Activated naive CD8-positive, alpha-beta T cell treated with anti-CD3 and anti-CD28 coated beads for 36 hours (primary cell): ENCODE data around the gene KLHL41. TPM values are rescaled to one million over a fixed set of nuclear protein-coding genes. Genes with fewer than 3 reads are reported as not detected.
"Not testable (repeated sequence)": the region's sequence is repeated elsewhere in the genome, so short reads cannot be mapped to it uniquely, and the experiment has no call there.

ENCODE experiments used
- DNase-seq: peaks from one replicate; pipeline ENCODE4 v3.0.0; 2021
- H3K27ac Mint-ChIP-seq: one replicate; pipeline ENCODE4 v1.8.0; 2022; ENCODE audit warnings: mild to moderate bottlenecking, moderate library complexity, mixed read lengths
- H3K27me3 Mint-ChIP-seq: one replicate; pipeline ENCODE4 v1.8.0; 2022; ENCODE audit warnings: mild to moderate bottlenecking, mixed read lengths
- H3K36me3 Mint-ChIP-seq: one replicate; pipeline ENCODE4 v1.8.0; 2021; ENCODE audit warnings: mild to moderate bottlenecking, mixed read lengths
- H3K4me1 Mint-ChIP-seq: one replicate; pipeline ENCODE4 v1.8.0; 2021; ENCODE audit warnings: mixed read lengths
- H3K4me3 Mint-ChIP-seq: one replicate; pipeline ENCODE4 v1.8.0; 2022; ENCODE audit warnings: mild to moderate bottlenecking, moderate library complexity, mixed read lengths
- H3K9me3 Mint-ChIP-seq: one replicate; pipeline ENCODE4 v1.8.0; 2022; ENCODE audit warnings: mixed read lengths
- total RNA-seq, 2 experiments: library from RNA; stranded (reverse); gene quantifications; one replicate each; pipeline ENCODE4 v1.2.3, GENCODE V29; 2021

Gene KLHL41
- total RNA-seq, 2 experiments from 2014 or later, result 0.14 to 0.20 TPM

DNA sequence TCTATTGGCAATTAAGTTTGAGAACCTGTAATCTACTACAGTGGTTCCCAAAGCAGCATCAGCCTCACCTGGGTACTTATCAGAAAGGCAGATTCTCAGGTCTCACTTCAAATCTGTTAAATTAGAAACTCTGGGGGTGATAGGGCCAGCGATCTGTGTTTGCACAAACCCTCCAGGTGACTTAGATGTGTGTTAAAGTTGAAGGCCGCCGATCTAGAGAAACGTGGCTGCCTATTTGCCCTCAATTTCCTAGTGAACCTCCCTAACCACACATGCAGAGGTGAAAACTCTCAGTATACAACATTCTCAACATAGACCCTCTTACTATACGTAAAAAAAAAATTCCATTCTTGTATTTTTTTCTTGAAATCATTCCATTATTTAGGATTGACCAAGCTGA, 14.2 kb downstream of the KLHL41 start:
- no peaks in the 10 kb centered on the region for H3K9me3 Mint-ChIP-seq
- no peak overlapping the region for H3K4me3 Mint-ChIP-seq
- no peaks in the 10 kb centered on the region for H3K4me1 Mint-ChIP-seq
- no peak for DNase-seq
- H3K27ac Mint-ChIP-seq, result no peak overlapping the region
- no peaks in the 10 kb centered on the region for H3K36me3 Mint-ChIP-seq
- H3K27me3 Mint-ChIP-seq, result no peaks in the 10 kb centered on the region

DNA sequence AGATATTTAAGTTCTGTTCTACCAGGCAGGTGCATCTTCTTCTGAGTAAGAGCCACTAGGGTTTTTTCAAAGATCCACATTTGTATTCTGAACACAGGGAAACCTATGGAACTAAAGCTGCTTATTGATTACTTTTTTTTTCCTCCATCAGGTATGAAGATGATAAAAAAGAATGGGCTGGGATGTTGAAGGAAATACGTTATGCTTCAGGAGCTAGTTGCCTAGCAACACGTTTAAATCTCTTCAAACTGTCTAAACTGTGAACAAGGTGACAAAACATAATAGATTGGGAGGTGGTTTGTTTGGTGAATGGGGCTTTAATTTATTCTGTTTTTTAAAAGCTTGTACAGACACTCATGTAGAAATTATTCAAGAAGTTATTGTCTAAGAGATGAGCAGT, 15.9 kb downstream of the KLHL41 start:
- Mint-ChIP-seq H3K9me3 (no peaks in the 10 kb centered on the region), H3K4me3 (no peak overlapping the region), H3K27ac (no peak overlapping the region), H3K4me1 (no peaks in the 10 kb centered on the region), H3K36me3 (peaks cover 9% of the 10 kb centered on the region), H3K27me3 (no peaks in the 10 kb centered on the region)
- DNase-seq, result no peak

DNA sequence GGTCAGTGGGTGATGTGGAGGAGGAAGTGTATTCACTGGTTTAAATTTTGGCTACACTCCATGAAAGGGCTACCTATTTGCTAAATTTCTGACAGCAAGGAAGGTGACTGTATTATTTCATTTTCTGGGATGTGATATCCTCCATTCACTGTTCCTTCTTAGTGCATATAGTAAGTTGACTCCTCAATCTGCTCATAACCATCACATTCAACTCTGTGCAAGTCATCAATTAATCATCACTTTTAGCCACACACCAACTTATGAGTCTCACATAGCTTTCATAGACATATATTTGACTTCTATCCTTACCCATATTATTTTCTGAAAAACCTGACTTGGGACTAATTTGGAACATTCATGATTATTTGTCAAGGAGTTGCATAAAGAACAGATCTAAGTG, 16.9 kb downstream of the KLHL41 start:
- DNase-seq, result no peak
- H3K36me3 Mint-ChIP-seq, result peaks cover 9% of the 10 kb centered on the region
- no peaks in the 10 kb centered on the region for H3K9me3 Mint-ChIP-seq
- H3K4me1 Mint-ChIP-seq, result no peaks in the 10 kb centered on the region
- no peak overlapping the region for H3K4me3 Mint-ChIP-seq
- H3K27ac Mint-ChIP-seq, result no peak overlapping the region
- no peaks in the 10 kb centered on the region for H3K27me3 Mint-ChIP-seq

DNA sequence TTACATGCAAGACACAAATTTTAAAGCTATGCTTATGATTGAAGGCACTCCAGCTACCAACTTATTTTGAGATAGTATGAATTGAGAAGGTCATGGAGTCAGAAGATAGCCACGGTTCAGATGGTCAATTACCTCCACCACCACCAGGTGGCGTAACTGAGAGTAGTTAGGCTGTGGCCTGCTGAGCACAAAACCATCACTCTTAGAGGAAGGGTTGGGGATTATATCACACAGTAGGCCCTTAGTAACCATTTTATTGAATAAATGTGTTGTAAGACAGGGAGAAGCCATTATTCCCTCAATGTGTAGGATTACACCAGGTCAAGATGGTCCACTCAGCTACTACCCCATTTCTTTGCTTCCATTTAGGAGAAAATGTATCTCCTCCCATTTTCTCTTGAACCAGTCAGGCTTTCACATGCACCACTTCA, 18.8 kb downstream of the KLHL41 start:
- Mint-ChIP-seq H3K4me1 (no peaks in the 10 kb centered on the region), H3K27me3 (no peaks in the 10 kb centered on the region), H3K36me3 (peaks cover 11% of the 10 kb centered on the region), H3K9me3 (no peaks in the 10 kb centered on the region), H3K4me3 (no peak overlapping the region), H3K27ac (no peak overlapping the region)
- peak; percentile 66 for DNase-seq

DNA sequence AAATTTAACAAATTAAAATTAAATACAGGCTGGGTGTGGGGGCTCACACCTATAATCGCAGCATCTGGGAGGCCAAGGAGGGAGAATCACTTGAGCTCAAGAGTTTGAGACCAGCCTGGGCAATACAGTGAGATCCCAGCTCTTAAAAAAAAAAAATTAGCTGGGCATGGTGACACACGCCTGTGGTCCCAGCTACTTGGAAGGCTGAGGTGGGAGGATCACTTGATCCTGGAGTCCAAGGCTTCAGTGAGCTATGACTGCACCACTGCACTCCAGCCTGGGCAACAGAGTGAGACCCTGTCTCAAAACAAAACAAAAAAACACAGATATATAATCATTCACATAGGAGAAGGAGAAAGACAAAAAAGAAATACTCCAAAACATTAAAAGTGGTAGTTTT, 30.0 kb downstream of the KLHL41 start:
- not testable (repeated sequence) for H3K27me3 Mint-ChIP-seq, H3K4me1 Mint-ChIP-seq, DNase-seq, H3K9me3 Mint-ChIP-seq, H3K27ac Mint-ChIP-seq, H3K4me3 Mint-ChIP-seq
- peaks cover 15% of the 10 kb centered on the region for H3K36me3 Mint-ChIP-seq

DNA sequence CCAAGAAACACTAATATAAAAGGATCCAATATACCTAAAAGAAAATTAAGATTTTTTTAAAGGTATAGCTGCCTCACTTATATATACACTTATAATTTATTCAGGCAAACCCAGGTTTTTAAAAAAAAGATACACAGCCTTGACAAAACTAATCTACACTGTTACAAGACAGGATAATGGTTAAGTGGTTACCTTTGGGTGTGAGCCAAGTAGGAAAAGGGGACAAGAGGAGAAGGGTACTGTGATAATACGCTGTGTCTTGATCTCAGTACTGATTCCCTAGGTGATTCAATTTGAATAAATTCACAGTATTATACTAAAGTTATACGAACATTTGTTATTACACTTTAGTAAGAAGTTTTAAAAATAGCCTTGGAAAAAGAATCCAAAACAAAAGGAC, 30.6 kb downstream of the KLHL41 start:
- Mint-ChIP-seq H3K27me3 (no peaks in the 10 kb centered on the region), H3K4me1 (no peaks in the 10 kb centered on the region), H3K4me3 (no peak overlapping the region), H3K9me3 (no peaks in the 10 kb centered on the region), H3K36me3 (peaks cover 15% of the 10 kb centered on the region), H3K27ac (no peak overlapping the region)
- DNase-seq, result no peak

DNA sequence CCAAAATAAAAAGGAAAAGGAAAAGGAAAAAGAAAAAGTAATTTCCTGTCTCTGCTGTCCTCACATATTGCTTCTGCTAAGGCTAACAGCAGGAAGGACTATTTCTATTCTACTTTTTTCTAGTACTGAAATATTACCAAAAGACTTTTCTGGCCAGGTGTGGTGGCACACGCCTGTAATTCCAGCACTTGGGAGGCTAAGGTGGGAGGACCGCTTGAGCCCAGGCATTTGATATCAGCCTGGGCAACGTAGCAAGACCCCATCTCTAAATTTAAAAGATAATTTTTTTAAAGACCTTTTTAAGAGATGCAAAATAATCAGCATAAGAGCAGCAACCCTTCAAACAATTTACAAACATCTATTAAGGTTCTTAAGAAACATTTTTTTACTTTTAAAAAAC, 32.9 kb downstream of the KLHL41 start:
- Mint-ChIP-seq H3K9me3 (no peaks in the 10 kb centered on the region), H3K27me3 (no peaks in the 10 kb centered on the region), H3K36me3 (peaks cover 16% of the 10 kb centered on the region), H3K4me3 (no peak overlapping the region), H3K4me1 (peaks cover 12% of the 10 kb centered on the region), H3K27ac (no peak overlapping the region)
- no peak for DNase-seq

DNA sequence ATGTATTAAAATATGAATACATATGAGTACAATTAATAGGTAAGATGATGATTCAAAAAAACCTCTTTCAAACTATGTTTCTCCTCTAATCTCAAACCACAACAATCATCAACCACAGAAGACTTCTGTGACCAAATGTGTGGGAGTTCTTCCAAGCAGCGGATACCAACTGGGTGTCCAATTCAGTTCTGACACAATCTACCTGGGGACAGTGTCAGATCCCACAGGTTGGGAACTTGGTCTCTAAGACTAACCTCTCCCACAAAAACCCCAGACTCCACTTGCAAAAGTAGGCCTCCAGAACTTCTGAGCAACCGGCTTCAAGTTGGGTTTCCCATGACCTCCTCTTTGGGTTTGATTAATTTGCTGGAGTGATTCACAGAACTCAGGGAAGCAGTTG, 37.3 kb downstream of the KLHL41 start:
- peaks cover 12% of the 10 kb centered on the region for H3K4me1 Mint-ChIP-seq
- no peak overlapping the region for H3K27ac Mint-ChIP-seq
- peaks cover 15% of the 10 kb centered on the region for H3K36me3 Mint-ChIP-seq
- no peaks in the 10 kb centered on the region for H3K27me3 Mint-ChIP-seq
- no peaks in the 10 kb centered on the region for H3K9me3 Mint-ChIP-seq
- no peak overlapping the region for H3K4me3 Mint-ChIP-seq
- DNase-seq, result peak; percentile 6

DNA sequence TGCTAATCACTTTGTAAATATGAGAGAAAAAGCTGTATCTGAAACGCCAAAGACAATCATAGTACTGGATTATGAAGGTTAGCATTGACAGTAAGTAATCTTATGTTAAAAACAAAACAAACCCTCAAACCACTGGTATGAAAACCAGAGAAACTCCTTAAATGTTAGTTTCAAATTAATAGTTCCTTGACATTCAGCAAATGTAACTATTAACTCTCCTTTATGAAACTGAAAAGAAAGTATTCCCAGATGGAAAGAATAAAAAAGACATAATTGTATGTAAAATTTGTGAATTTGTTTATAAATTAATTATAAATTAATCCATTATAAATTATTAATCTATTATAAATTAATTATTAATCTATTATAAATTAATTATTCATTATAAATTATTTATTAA, 51.9 kb downstream of the KLHL41 start:
- H3K4me1 Mint-ChIP-seq, result no peaks in the 10 kb centered on the region
- peak overlapping the region; percentile 51 for H3K27ac Mint-ChIP-seq
- peaks cover 26% of the 10 kb centered on the region for H3K36me3 Mint-ChIP-seq
- H3K27me3 Mint-ChIP-seq, result no peaks in the 10 kb centered on the region
- no peak for DNase-seq
- H3K9me3 Mint-ChIP-seq, result no peaks in the 10 kb centered on the region
- no peak overlapping the region for H3K4me3 Mint-ChIP-seq

DNA sequence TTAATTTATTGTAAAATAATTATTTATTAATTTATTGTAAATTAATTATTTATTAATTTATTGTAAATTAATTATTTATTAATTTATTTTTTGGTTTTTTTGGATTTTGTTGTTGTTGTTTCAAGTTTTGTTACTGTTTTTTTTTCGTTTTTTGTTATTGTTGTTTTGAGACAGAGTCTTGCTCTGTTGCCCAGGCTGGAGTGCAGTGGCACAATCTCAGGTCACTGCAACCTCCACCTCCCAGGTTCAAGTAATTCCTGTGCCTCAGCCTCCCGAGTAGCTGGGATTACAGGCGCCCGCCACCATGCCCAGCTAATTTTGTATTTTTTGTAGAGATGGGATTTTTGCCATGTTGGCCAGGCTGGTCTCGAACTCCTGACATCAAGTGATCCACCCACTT, 52.6 kb downstream of the KLHL41 start:
- peaks cover 26% of the 10 kb centered on the region for H3K36me3 Mint-ChIP-seq
- H3K9me3 Mint-ChIP-seq, H3K4me3 Mint-ChIP-seq, H3K27me3 Mint-ChIP-seq, H3K27ac Mint-ChIP-seq, H3K4me1 Mint-ChIP-seq, DNase-seq: not testable (repeated sequence)

DNA sequence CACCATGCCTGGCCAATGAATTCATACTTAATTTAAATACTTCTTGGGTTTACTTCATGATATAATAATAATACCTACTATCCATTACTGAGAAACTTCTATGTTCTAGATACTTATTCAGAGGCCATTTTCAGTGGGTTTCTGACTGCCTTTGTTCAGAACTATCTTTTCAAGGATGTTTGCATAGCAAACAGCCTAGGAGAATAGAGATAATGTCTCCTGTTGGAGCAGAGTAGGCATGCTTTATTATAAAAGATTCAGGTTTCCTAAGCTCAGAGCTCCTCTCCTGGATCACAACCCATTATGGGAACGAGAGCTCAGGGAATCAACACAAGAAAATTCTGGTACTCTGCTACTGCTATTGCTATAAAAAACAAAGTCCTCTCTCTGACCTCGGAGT, 53.0 kb downstream of the KLHL41 start:
- H3K27me3 Mint-ChIP-seq, result no peaks in the 10 kb centered on the region
- H3K36me3 Mint-ChIP-seq, result peaks cover 26% of the 10 kb centered on the region
- H3K27ac Mint-ChIP-seq, result no peak overlapping the region
- no peaks in the 10 kb centered on the region for H3K4me1 Mint-ChIP-seq
- DNase-seq, result no peak
- H3K4me3 Mint-ChIP-seq, result no peak overlapping the region
- no peaks in the 10 kb centered on the region for H3K9me3 Mint-ChIP-seq

DNA sequence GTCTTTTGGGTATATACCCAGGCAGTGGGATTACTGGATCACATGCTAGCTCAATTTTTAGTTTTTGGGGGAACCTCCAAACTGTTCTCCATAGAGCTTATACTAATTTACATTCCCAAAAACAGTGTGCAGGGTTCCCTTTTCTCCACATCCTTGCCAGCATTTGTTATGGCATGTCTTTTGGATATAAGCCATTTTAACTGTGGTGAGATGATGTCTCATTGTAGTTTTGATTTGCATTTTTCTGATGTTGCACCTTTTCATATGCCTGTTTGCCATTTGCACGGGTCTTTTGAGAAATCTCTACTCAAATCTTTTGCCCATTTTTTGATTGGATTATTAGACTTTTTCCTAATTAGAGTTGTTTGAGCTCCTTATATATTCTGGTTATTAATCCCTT, 56.2 kb downstream of the KLHL41 start:
- Mint-ChIP-seq H3K4me1 (peaks cover 8% of the 10 kb centered on the region), H3K4me3 (no peak overlapping the region), H3K36me3 (peaks cover 31% of the 10 kb centered on the region), H3K27ac (no peak overlapping the region), H3K27me3 (no peaks in the 10 kb centered on the region), H3K9me3 (no peaks in the 10 kb centered on the region)
- no peak for DNase-seq

DNA sequence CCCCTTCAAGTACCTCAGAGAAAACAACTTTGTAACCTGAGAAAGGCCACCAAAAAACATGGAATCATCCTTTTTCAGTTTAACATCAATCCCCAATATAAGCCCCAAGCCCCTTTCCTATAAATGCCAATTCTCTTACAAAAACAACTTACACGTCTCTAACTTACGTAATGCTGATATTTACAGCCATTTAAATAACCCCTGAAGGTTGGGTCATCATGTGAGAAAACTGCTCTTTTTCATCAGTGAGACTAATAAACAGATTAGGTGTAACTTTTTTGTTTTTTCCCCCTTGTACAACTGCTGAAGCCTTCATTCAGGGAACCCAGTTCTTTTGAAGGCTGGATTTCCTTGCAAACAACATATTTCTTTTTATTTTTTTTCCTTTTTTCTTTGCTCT, 60.4 kb downstream of the KLHL41 start:
- Mint-ChIP-seq H3K9me3 (no peaks in the 10 kb centered on the region), H3K27ac (no peak overlapping the region), H3K4me1 (peaks cover 18% of the 10 kb centered on the region), H3K4me3 (no peak overlapping the region), H3K27me3 (no peaks in the 10 kb centered on the region), H3K36me3 (peaks cover 19% of the 10 kb centered on the region)
- DNase-seq, result no peak

DNA sequence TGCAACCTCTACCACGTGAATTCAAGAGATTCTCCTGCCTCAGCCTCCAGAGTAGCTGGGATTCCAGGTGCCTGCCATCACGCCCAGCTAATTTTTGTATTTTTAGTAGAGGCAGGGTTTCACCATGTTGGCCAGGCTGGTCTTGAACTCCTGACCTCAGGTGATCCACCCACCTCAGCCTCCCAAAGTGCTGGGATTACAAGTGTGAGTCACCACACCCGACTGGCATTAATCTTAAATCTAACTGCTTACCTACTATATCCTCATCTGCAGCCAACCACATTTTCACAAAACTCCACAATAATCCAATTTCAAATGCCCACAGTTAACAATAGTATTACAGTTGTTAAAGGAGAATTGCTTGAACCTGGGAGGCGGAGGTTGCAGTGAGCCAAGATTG, 61.2 kb downstream of the KLHL41 start:
- DNase-seq, H3K9me3 Mint-ChIP-seq, H3K27me3 Mint-ChIP-seq, H3K27ac Mint-ChIP-seq, H3K4me3 Mint-ChIP-seq: not testable (repeated sequence)
- Mint-ChIP-seq H3K4me1 (peaks cover 18% of the 10 kb centered on the region), H3K36me3 (peaks cover 12% of the 10 kb centered on the region)

DNA sequence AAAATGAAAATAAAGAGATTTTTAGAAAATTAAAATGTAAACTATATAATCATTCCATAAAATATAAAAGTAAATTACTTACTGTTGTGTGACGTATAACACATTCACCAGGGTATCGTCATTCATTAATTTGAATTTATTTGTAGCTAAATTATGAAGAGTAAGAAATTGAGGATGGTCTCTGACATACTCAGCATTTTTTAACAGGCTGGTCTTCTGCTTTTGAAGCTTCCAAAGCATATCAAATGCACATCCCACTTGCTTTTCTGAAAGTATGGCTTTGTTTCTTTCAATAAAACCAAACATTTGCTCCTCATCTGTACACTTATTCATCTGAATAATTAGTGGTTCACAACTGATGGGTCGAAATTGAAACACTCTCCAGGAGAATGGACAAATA, 62.1 kb downstream of the KLHL41 start:
- no peaks in the 10 kb centered on the region for H3K27me3 Mint-ChIP-seq
- H3K27ac Mint-ChIP-seq, result no peak overlapping the region
- peaks cover 9% of the 10 kb centered on the region for H3K36me3 Mint-ChIP-seq
- no peak overlapping the region for H3K4me3 Mint-ChIP-seq
- no peak for DNase-seq
- no peaks in the 10 kb centered on the region for H3K9me3 Mint-ChIP-seq
- H3K4me1 Mint-ChIP-seq, result peaks cover 18% of the 10 kb centered on the region

DNA sequence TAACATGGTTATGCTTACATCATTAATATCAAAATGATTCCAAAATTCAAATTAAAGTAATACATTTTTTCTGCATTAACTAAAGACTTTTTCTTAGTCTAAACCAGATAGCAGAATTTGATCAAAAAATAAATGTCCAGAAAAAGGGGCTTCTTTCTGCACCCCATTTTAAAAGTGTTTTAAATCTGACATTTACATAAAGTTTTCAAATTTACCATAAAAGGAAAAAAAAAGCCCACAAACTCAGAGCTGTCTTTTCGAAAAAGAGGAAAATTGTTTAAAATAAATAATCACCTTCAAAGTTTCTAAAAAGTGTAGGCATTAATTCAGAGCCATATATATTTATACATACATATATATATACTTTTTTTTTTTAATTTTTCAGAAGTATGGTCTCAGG, 62.7 kb downstream of the KLHL41 start:
- peaks cover 18% of the 10 kb centered on the region for H3K4me1 Mint-ChIP-seq
- H3K36me3 Mint-ChIP-seq, result peaks cover 9% of the 10 kb centered on the region
- no peaks in the 10 kb centered on the region for H3K27me3 Mint-ChIP-seq
- H3K9me3 Mint-ChIP-seq, result no peaks in the 10 kb centered on the region
- H3K27ac Mint-ChIP-seq, result no peak overlapping the region
- DNase-seq, result no peak
- no peak overlapping the region for H3K4me3 Mint-ChIP-seq

DNA sequence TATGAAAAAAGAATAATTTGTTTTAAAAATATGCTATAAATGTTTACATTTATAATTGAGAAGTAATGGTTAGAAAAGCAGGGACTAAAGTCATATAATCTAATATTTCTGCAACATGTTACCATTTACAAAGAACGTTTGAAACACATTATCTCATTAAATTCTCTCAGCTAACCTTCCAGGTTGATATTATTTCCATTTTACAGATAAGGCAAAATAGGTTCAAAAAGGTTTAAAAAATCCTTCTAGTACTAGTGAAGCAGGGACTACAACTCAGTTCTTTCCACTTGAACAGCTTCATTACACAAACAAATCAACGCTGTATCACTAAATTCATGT, 63.3 kb downstream of the KLHL41 start:
- peaks cover 7% of the 10 kb centered on the region for H3K36me3 Mint-ChIP-seq
- DNase-seq, result no peak

More for the DNA sequence above, 63.3 kb downstream of the KLHL41 start:
- Mint-ChIP-seq H3K4me1 (peaks cover 18% of the 10 kb centered on the region), H3K4me3 (peak overlapping the region; percentile 97), H3K9me3 (no peaks in the 10 kb centered on the region), H3K27me3 (no peaks in the 10 kb centered on the region), H3K27ac (peak overlapping the region; percentile 93)
